ENCODE measurements around the gene ARHGAP23. TPM values are rescaled to one million over a fixed set of nuclear protein-coding genes. Genes with fewer than 3 reads are reported as not detected.
A peak's percentile ranks its signal among the peaks of the same experiment; 100 is the strongest.

ARHGAP23 gene
- total RNA-seq, 1 experiment from 2014 or later: 97.9 TPM

- no peak overlapping the region for H2BK12ac ChIP-seq (ENCODE audit: insufficient read length, low read depth, low read length)
Measured at GRCh38 chr17:38559880-38560230, 131.6 kb downstream of the ARHGAP23 start.

More at GRCh38 chr17:38559880-38560230, 131.6 kb downstream of the ARHGAP23 start:
- no peak overlapping the region for H3K27ac Mint-ChIP-seq
- no peak overlapping the region for H3K23ac ChIP-seq (ENCODE audit: insufficient read length, low read depth, low read length)
- no peaks in the 10 kb centered on the region; a peak in 1 of 5 replicates for H3K9me3 Mint-ChIP-seq
- WGBS (ENCODE audit: extremely low coverage, insufficient read length, low lambda C conversion rate): no CpG with 5 or more reads among the region's 6 CpGs
- peaks cover 0 to 3% (median 0%) of the 10 kb centered on the region in 3 experiments; a peak in 1 of 7 replicates for H3K36me3 Mint-ChIP-seq (ENCODE audit: insufficient read depth in 1 of 3, low read depth in 3 of 3)
- no peak overlapping the region for H4K5ac ChIP-seq (ENCODE audit: insufficient read length, low read depth, low read length)
- H2BK5ac ChIP-seq (ENCODE audit: insufficient read length, low read length): no peak overlapping the region
- H3K79me2 ChIP-seq (ENCODE audit: insufficient read depth, low read length): no peaks in the 10 kb centered on the region
- H4K8ac ChIP-seq (replicated peaks; ENCODE audit: insufficient read length, low read depth, low read length): no peak overlapping the region
- H3K23me2 ChIP-seq (ENCODE audit: insufficient read length, low read depth, low read length, poor library complexity, severe bottlenecking): peaks cover 26% of the 10 kb centered on the region
- DNase-seq: no peak
- no peak overlapping the region for H3K9ac ChIP-seq (ENCODE audit: extremely low read depth, insufficient read length, low read length)
- no peak overlapping the region for H2AK5ac ChIP-seq (ENCODE audit: insufficient read length, low read length)
- H3K79me1 ChIP-seq (ENCODE audit: insufficient read depth, low read depth, low read length, poor library complexity, severe bottlenecking): no peaks in the 10 kb centered on the region
- H2BK15ac ChIP-seq (ENCODE audit: low read depth, low read length): no peak overlapping the region
- H2BK120ac ChIP-seq (ENCODE audit: low read depth, low read length, poor library complexity, severe bottlenecking): no peak overlapping the region
- H4K20me1 ChIP-seq (ENCODE audit: control insufficient read depth, insufficient read depth, insufficient read length): peaks cover 2% of the 10 kb centered on the region
- no peak for TF ChIP-seq CTCF (conservative IDR thresholded peaks at IDR 0.05)
- no peak overlapping the region for H3K4ac ChIP-seq (ENCODE audit: low read depth, low read length)
- H3K14ac ChIP-seq (ENCODE audit: insufficient read depth, low read length): no peak overlapping the region
- H2BK20ac ChIP-seq (ENCODE audit: low read depth, low read length, poor library complexity, severe bottlenecking): no peak overlapping the region
- peak overlapping the region in 1 of 2 experiments; percentile 70; a peak in 4 of 5 replicates for H3K4me3 Mint-ChIP-seq
- H2AFZ ChIP-seq (ENCODE audit: low read length): no peak overlapping the region
- H3K27ac ChIP-seq (ENCODE audit: insufficient read length, low read depth, low read length): no peak overlapping the region
- H3K4me1 ChIP-seq (ENCODE audit: insufficient read depth, low read length): 0 out of 2 replicates have a peak, but pooled peaks cover 2% of the 10 kb centered on the region
- H3K18ac ChIP-seq (ENCODE audit: insufficient read length, low read depth, low read length): no peak overlapping the region
- H3T11ph ChIP-seq (ENCODE audit: low read length): no peak overlapping the region
- H4K91ac ChIP-seq (ENCODE audit: insufficient read length, low read depth, low read length): no peak overlapping the region
- no peaks in the 10 kb centered on the region for H3K9me3 ChIP-seq (ENCODE audit: control insufficient read depth, low read depth, low read length)
- peaks cover 88% of the 10 kb centered on the region for H3K27me3 Mint-ChIP-seq (ENCODE audit: low read depth)
- H3K27me3 ChIP-seq (ENCODE audit: insufficient read depth, low read length): peaks cover 47% of the 10 kb centered on the region
- H3K4me2 ChIP-seq (ENCODE audit: insufficient read depth, insufficient read length, low read length): peak overlapping the region; percentile 73
- H3K4me1 Mint-ChIP-seq: peaks cover 35 to 51% of the 10 kb centered on the region in 2 experiments
- H3K56ac ChIP-seq (ENCODE audit: insufficient read length, low read depth, low read length): no peak overlapping the region
